Stimulated activated CD8-positive, alpha-beta memory T cell treated with anti-CD3 and anti-CD28 coated beads, Interleukin-12 subunit alpha, Interleukin-12 subunit beta, amount 100 ng/mL, for 1 hour (primary cell): ENCODE data around the gene SHANK3.

Experiments
- DNase-seq: peaks from one replicate; pipeline ENCODE4 v3.0.0-alpha.2; 2020; ENCODE audit warnings: low read depth

Gene SHANK3

DNA sequence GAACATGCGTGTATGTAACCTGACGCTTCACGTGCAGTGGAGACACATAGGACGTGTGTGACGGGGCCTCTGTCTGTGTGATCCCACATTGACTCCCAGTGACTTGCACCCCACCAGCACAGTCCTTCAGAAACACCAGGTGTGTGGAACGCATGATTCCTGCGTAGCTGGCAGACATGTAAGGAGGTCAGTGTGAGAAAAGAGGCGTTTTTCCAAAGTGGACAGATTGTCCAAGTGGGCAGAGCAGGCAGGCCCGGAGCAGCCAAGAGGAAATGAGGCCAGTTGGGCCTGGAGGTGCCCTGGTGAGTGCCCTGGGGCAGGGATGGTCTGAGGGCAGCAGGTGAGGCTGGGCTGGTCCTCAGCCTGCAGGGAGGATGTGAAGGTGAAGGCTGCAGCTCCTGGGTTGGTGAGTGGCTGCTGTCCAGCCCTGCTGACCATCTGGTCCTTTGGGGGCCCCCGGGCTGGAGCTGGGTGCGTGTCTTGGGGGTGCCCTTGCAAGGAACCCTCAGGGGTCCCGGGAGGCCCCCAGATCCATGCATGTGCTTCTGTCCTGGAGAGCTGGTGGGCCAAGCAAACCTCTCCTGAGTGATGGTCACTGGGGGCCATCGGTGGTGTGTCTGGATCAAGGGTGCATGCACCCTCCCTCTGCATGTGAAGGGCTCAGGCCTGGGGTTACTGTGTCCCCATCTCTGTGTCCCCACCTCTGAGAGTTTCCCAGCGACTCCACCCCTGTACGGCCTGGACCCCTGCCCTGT, 26.6 kb downstream of the SHANK3 start:
- DNase-seq, result no peak

- DNase-seq, result no peak
Measured at GRCh38 chr22:50699756-50700386, 27.2 kb downstream of the SHANK3 start.

- DNase-seq, result no peak
Measured at GRCh38 chr22:50700387-50701075, 27.9 kb downstream of the SHANK3 start.

- DNase-seq, result no peak
Measured at GRCh38 chr22:50701076-50701419, 28.4 kb downstream of the SHANK3 start.

GRCh38 chr22:50701428-50702154, 29.0 kb downstream of the SHANK3 start:
- no peak for DNase-seq

DNA sequence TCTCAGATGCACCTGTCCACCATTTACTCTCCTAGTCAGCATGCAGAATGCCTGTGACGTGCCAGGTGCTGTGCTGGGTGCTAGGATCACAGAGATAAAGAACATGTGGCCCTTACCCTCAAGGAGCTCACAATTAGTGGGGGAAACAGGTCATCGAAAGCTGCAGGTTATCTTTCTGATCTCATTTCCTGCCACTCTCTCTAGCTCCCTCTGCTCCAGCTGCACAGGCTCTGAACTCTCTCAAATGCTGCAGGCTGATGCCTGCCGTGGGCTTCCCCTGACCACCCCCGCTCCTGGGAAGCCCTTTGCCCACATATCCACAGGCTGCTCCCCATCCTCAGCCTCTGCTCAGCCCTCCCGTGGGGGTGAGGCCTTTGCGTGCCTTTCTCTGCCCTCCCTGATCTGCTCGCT, 29.6 kb downstream of the SHANK3 start:
- no peak for DNase-seq

DNA sequence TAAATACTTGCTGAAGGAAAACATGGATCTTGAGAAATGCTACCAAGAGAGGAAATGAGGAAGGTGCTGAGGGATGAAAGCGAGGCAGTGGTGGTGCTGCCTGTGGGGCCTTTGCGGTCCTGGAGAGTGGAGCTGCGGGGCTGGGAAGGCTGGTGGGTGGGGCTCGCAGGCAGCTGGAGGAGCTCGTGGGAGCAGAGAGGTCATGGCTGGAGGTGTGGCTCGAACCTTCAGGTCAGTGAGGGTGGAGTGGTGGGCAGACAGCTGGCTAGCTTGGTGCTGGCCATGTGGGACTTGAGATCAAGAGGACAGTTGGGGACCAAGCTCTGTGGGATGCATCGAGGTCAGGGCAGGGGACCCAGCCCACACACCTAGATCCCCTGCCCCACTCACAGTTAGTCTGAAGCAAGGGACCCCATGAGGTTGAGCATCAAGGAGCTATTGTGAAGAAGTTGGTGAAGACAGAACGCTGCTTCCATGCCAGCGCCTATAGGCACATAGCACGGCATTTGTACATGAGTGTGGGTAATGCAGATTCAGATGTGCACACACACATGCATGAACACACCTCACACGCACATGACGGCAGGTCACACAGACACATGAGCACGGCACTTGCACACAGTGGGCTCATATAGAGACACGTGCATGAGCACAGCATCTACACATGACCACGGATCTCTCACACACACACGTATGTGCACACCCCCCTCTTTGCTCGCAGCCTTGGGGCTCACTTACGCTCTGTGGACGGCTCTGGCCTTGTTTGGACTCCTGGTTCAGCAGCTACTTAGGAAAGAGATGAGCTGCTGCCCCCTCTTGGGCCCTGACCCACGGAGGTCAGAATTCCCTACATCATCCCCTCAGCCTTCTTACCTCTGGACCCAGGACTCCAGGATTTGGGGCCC, 30.4 kb downstream of the SHANK3 start:
- DNase-seq, result no peak

- no peak for DNase-seq
Measured at GRCh38 chr22:50703726-50704509, 31.3 kb downstream of the SHANK3 start.

GRCh38 chr22:50704510-50705218, 32.0 kb downstream of the SHANK3 start:
- no peak for DNase-seq

- no peak for DNase-seq
Measured at GRCh38 chr22:50705219-50705691, 32.6 kb downstream of the SHANK3 start.

GRCh38 chr22:50705851-50706351, 33.3 kb downstream of the SHANK3 start:
- no peak for DNase-seq

DNA sequence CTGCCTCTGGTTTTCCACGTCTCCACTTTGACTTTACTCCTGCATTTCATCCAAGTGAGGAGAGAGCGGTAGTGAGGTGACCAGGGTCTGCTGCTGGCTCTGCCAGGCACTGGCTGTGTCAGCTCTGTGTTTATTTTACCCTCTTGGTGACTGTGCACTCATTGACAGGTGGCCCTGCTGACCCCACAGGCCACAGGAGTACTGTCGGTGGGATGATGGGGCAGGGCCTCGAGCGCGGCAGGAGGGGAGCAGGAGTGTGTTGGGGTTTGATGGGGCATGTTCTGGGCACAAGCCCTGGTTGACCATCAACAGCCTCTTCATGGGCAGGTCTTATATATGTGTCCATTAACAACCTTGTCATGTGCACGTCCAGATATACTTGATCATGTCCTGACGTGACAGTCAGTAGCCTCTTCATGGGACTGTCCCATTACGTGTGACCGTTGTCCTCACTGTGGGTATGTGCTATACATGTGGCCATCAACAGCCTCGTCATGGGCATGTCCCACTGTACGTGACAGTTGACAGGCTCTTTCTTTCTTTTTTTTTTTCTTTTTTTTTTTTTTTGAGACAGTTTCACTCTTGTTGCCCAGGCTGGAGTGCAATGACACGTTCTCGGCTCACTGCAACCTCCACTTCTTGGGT, 34.0 kb downstream of the SHANK3 start:
- DNase-seq, result no peak

DNA sequence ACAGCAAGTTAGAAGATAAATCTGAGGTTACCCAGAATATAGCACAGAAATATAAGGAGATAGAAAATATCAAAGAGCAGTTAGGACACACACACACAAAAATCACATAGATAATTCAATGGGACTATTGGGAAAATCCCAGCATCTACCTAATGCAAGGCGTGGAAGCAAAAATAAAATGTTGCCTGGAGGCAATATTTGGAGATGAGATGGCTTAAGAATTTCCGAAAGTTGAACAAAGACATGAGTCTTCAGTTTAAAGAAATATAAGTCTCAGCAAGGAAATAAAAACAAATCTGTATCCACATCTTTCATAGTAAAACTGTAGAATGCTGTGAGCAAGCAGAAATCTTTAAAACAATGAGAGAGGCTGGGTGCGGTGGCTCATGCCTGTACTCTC, 35.9 kb downstream of the SHANK3 start:
- DNase-seq, result no peak

GRCh38 chr22:50708996-50709395, 36.4 kb downstream of the SHANK3 start:
- DNase-seq, result no peak

DNA sequence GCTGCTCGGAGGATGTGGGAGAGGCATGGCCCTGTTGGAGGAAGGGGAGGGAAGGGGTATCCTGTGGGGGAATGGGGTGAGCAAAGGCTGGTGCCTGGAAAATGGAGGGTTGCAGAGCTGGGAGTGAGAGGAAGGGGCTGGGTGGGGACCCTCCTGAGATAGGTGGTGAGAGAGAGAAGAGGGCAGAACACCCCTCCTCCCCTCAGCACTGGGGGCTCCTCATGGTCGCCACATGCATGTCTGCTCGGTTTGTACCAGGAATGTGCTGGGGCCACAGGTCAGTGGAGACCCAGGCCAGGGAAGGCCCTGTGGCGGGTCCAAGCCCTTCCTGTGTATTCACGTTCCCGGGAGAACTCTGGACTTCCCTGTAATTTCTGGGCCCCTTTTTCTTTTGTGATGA, 37.6 kb downstream of the SHANK3 start:
- DNase-seq, result no peak

DNA sequence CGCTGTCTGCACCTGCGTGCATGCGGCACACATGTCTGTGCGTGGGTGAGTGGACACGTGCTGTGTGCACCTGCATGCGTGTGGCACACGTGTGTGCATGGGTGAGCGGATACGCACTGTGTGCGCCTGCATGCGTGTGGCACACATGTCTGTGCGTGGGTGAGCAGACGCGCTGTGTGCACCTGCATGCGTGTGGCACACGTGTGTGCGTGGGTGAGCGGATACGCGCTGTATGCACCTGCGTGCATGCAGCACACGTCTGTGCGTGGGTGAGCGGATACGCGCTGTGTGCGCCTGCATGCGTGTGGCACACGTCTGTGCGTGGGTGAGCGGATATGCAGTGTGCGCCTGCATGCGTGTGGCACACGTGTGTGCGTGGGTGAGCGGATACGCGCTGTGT, 38.3 kb downstream of the SHANK3 start:
- DNase-seq, result no peak

- DNase-seq, result no peak
Measured at GRCh38 chr22:50711446-50712340, 39.1 kb downstream of the SHANK3 start.

- DNase-seq, result no peak
Measured at GRCh38 chr22:50712341-50713007, 39.9 kb downstream of the SHANK3 start.
